NCI-H510A treated with DMSO at 0.1 percent for 48 hours (cell line): ENCODE data around the gene TRIOBP.

Experiments used
- DNase-seq: peaks from one replicate; lab custom pipeline; 2025; lab: John Stamatoyannopoulos, UW

Gene TRIOBP

DNA sequence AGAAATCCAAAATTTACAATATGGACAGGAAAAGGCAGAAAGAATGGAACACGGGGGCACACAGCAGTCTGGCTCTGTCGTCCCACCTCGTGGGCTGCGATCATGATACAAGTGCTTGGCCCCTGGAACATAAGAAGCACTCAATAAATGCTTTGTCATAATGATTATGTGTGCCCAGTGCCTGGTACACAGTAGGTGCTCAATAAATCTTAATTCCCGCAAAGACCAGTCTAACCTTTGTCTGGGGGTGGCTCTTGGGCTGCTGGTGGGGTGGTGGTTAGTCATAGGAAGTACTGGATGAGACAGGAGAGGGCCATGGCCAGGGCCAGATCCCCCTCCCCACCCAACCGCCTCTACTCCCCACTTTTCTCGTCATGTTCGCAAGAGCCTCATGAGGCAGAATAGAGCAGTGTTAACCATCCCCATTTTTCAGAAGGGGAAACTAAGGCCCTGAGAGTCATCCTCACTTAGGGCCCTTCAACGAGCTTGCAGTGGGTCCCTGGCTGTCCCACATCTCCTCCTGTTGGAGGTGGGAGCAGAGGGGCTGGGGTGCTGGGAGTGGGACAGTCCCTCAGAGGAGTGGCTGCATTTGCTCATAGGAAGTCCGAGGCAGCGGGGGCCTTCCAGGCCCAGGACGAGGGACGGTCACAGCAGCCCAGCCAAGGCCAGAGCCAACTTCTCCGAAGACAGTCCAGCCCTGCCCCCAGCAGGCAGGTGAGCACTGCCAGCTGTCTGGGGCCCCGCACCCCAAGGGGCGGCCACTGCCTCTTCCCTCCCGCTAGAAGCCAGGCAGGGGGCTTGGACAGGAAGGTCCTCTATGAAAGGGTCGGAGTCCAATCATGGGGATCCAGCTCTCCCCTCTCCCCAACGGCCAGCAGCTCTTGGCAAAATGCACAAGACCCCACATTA is 36.1 kb downstream of the TRIOBP start:
- DNase-seq, result no peak

DNA sequence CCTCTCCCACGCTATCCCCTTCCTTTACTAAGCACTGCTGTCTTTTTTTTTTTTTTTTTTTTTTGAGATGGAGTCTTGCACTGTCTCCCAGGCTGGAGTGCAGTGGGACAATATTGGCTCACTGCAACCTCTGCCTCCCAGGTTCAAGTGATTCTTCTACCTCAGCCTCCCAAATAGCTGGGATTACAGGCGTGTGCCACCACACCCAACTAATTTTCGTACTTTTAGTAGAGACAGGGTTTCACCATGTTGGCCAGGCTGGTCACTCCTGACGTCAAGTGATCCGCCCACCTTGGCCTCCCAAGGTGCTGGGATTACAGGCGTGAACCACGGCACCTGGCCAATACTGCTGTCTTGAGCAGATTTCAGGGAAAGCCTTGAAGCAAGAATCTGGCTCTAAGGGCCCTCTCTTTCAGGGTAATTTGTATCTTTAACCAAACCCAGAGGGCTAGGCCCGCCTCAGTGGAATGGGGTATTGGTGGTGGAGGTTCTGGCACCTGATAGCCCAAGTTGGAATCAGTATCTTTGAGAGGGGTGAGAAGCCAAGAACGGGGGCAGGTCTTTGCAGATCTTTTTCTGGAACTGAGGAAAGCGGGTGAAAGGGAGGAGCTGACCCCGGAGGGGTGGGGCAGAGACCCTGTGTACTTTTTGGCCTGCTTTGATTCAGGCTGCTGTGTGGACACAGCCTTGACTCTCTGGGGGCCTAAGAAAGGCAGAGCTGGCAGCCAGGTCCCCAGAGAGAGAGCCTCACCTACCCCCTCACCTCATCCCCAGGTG is 37.0 kb downstream of the TRIOBP start:
- DNase-seq, result no peak

DNA sequence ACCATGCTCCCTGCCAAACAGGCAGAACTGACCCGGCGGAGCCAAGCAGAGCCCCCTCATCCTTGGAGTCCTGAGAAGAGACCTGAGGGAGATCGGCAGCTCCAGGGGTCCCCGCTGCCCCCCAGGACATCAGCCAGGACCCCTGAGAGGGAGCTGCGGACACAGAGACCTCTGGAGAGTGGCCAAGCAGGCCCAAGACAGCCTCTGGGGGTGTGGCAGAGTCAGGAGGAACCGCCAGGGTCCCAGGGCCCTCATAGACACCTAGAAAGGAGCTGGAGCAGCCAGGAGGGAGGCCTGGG is 37.5 kb downstream of the TRIOBP start:
- no peak for DNase-seq

DNA sequence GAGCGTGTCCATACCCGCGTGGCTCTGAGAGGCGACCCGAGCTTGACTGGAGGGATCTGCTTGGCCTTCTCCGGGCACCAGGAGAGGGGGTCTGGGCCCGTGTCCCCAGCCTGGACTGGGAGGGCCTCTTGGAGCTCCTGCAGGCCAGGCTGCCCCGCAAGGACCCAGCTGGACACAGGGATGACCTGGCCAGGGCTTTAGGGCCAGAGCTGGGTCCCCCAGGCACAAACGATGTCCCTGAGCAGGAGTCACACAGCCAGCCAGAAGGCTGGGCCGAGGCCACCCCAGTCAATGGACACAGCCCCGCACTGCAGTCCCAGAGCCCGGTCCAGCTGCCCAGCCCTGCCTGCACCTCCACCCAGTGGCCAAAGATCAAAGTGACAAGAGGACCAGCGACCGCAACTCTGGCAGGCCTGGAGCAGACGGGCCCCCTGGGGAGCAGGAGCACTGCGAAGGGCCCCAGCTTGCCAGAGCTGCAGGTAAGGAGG is 38.2 kb downstream of the TRIOBP start:
- no peak for DNase-seq

DNA sequence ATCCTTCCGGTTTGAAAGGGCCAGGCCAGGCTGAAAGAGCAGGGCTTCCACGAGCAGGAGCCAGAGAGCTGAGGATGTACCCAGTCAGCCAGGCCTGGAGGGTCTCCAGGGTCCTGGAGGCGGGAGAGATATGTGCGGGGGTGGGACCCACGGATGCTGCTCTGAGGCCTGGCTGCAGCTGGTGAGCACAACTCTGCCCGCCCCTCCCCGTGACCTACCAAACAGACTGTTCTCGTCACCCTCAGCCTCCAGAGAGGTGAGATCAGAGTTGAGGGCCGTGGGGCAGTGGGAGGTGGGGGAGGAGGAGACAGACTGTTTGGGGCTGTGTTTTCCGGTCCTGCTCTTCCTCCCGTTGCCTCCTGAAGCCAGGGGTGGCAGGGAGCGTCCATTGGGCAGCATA is 42.2 kb downstream of the TRIOBP start:
- DNase-seq, result no peak

DNA sequence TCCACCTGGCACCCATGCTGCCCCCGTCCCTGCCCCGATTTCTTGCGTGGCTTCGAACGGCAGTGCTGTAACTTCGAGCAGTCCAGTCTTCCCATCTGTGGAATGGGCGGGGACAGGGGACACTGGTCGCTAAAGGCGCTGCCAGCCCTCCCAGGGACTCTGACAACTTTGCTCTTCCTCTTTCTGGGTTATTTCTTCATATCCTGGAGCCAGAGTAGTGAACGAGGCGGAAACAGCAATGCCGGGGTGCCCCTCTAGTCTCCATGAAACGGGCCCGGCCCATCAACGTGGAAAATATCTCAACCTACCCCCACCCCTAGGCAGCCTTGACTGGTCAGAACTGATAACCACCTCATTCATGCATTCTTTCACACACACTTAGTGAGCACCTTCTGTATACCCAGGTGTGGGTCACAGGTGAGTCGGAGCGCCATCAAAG is 42.8 kb downstream of the TRIOBP start:
- DNase-seq, result no peak

DNA sequence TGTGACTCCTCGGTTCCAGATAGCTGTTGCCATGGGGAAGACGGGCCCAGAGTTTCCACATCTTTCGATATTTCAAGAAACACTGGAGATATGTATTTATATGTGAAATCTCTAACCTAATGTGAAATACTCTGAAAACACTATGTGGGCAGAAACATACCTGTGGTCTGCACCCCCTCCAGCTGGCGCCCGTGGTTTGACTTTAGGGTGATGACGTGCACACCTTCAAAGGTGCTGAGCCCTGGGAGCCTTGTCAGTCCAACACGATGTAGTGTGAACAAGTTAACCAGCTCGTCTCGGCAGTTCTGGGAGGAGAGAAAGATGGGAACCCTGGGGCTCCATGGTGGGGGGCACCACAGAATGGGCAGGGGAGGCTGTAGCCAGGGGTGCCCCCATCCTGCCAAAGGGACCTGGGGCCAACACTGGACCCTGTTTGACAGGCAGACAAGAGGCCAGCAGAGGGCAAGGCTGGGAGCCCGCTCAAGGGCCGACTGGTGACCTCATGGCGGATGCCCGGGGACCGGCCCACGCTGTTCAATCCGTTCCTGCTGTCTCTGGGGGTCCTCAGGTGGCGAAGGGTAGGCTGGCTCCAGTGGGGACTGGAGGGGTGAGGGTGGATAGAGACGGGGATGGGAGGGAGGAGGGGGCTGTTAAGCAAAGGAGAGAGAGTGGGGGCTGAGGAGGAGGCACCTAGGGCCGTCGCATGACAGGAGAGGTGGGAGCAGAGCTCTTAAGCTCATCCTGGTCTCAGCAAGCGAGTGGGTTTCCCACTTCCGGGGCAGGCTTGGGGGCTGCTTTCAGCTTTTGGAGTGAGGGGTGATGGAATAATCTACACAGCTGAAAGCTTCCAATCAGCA is 43.8 kb downstream of the TRIOBP start:
- DNase-seq, result no peak

DNA sequence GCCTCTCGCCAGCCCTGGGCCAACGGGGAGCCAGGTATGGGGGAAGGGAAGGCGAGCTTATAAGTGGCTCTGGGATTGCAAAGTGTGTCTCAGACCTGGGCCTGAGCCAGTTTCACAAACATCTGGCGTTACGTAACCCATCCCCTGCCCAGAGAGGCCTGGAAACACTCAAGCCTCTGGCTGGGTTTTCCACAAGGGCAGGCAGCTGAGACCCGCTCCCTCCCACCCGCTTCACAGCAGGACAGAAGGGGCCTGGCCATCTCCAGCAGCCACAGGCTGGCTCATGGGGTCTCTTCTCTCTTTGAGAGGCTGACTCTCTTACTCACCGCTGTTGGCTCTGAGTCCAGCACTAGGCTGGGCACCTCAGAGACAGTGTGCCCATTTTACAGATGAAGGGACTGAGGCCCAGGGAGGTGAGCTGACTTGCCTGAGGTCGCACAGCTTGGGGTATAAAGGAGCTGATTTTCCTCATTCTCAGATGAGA is 44.5 kb downstream of the TRIOBP start:
- peak; percentile 65 for DNase-seq

DNA sequence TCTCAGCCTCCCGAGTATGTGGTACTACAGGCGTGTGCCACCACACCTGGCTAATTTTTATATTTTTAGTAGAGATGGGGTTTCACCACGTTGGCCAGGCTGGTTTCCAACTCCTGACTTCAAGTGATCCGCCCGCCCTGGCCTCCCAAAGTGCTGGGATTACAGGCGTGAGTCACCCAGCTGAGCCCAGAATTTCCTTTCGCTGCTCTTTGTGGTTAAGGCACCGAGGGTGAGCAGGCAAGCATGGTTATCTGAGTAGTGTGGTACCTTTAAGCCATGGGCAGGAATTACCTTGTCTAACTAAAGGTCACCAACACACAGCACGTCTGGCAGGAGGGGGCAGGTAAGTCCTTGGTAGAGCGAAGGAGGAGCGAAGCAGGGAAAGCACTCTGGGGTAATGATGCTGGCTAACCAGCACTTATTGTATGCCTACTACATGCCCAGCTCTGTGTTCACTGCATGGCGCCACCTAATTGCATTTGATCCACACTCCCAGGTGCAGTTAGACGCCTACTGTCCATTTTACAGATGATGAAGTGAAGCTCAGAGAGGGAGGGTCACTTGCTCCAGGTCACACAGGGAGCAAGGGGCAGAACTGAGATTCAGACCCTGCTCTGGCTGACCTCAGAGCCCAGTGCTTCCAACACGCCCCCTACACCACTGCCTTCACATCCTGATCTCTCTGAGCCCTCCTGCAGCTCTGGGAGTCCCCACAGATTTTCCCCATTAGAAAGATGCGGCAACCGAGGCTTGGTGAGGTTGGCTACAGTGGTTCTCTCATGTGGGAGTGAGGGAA is 45.7 kb downstream of the TRIOBP start:
- no peak for DNase-seq

DNA sequence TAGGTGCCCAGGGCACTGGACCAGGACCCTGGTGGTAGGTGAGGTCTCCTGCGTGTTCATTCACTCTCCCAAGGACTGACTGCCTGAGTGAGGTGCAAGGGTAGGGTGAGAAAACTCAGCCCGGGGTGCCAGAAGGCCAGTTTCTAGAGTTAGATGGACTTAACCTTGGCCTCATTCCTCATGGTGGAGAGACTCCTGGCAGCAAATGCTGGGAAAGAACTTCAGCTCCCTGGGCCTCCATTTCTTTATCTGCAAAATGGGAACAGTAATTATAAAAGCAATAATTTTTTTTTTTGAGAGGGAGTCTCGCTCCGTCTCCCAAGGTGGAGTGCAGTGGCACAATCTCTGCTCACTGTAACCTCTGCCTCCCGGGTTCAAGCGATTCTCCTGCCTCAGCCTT is 47.7 kb downstream of the TRIOBP start:
- no peak for DNase-seq

DNA sequence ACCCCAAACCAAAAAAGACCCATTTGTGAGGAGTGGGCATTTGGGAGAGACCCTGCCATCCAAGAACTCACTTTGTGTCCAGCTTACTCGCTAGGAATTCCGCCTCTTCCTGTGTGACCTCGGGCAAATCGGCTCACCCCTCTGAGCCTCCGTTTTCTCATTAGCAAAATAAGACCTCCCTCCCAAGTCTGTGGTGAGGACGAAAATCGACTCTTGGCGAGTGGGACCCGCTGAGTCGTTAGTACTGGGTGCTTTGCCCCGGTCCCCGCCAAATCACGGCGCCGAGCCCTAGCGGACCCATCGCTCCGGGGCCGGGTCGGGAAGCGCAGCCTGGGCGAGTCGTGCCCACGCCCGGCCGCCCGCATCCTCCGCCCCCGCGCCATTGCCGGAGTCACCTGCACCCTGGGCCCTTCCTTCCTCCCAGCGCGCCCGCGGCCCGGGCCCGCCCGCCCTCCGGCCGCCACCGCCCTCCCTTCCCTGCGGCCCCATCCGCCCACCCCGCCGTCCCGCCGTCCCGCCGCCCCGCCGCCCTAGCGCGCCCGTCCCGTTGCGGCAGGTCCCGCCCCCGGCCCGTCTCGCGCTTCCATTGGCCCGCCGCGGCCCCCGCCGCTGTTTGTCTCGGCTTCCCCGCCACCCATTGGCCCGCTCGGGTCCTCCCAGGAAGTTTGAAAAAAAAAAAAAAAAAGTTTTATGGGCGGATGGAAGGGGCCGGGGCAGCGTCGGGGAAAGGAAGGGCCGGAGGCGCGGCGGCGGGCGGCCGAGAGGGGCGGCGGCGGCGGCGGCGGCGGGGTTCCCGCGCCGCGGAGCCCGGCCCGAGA is 48.9 kb downstream of the TRIOBP start:
- peak; percentile 28 for DNase-seq

DNA sequence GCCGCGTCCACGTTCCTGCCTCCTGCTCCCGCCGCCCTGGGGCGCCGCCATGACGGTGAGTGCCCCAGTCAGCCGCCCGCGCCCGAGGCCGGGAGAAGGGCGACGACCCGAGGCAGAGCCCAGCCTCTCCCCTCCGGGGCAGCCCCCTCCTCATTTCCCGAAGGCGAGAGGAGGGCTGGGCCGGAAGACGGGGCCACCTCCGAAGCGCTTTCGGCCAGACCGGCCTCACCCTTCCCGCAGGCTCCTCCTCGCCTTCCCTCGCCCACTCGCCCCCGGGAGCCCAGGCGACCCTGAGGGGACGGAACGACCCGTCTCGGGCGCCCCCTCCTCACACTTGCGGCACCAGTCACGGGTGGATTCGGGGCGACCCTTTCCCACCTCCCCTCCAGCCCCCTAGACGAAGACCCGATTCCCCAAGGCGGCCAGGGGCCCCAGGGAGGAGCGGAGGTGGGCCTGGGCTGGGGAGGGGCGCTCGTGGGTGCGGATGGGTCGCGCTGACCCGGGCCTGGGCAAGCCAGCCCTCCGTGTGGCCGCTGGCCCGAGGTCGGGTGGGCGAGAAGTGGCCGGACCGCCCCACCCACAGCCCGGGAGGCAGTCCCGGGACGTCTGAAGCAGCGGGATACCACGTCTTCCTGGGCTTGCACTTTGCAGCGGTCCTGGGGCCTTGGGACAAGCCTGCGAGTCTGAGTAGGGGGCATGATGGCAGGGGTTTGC is 49.7 kb downstream of the TRIOBP start:
- DNase-seq, result no peak

DNA sequence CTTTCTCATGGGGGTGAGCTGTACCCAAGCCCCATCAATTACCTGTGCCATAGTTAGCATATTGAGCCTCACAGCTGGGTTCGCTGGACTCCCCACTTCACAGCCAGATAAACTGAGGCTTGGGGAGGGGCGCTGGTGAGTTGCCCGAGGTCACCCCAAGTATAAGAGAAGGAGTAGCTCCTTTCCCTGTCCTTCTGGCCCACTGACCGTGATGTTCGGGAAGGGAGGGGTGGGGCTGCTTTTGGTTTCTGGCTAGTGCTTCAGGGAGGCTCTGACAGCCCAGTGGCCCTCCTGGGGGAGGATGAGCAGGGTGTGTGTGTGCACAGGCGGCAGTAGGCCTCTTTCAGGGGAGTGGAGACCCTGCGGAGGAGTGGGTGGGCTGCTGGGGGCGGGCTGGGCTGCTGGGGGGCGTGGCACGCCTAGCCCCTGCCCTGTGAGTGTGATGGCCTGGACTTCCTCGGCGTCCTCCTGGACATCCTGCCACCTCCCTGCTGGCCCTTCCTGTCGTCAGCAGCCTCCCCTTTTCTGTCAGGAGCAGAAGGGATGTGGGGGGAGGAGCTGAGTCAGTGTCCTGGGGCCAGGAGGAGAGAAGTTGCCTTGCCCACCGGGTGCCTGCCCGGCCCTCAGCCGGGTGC is 50.3 kb downstream of the TRIOBP start:
- DNase-seq, result no peak

DNA sequence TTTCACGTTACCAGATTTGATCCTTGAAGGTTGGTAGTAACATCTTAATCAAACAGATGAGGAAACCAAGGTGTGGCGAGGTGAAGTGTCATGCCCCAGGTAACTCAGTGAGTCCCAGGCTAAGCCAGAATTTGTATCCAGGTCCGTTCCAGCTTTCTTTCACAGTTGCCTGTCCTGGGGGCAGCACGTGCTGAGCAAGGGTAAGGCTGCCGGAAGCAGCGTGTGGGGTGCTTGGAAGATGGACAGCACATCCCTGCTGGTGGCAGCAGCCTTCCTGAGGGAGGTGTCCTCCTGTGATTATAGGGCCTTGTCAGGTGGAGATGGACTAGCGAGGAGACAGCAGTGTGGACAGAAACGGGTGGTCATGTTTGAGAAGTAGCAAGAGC is 50.9 kb downstream of the TRIOBP start:
- DNase-seq, result no peak

DNA sequence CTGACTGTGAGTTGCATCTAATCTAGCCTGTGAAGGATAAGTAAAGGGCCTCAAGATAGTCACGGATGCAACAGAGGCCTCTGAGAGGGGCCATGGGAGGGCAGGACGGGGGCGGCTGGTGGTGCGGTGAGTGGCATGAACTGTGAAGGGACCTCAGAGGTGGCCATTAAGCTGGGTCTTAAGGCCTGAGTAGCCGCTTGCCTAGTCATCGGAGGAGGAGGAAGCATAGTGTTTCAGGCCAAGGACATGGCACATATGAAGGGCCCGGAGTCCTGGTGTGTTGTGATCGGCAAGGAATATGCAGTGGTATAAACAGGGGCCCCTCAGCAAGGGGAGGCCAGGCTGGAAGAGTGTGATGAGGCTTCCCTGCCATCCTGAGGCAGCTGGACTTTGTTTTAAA is 51.8 kb downstream of the TRIOBP start:
- no peak for DNase-seq

DNA sequence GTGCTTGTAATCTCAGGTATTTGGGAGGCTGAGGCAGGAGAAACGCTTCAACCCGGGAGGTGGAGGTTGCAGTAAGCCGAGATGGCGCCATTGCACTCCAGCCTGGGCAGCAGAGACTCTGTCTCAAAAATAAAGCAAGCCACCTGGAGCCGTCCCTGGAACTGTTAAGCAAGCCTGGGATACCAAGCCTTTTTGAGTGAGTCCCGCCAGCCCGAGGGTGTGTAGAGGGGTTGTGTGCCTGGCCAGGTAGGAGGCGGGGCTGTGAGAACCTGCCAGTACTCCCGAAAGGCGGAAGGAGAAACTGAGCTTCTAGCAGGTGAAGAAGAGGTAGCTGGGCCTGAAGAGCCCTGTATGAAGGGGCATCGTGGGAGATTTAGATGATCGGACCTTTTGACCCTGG is 52.4 kb downstream of the TRIOBP start:
- no peak for DNase-seq

DNA sequence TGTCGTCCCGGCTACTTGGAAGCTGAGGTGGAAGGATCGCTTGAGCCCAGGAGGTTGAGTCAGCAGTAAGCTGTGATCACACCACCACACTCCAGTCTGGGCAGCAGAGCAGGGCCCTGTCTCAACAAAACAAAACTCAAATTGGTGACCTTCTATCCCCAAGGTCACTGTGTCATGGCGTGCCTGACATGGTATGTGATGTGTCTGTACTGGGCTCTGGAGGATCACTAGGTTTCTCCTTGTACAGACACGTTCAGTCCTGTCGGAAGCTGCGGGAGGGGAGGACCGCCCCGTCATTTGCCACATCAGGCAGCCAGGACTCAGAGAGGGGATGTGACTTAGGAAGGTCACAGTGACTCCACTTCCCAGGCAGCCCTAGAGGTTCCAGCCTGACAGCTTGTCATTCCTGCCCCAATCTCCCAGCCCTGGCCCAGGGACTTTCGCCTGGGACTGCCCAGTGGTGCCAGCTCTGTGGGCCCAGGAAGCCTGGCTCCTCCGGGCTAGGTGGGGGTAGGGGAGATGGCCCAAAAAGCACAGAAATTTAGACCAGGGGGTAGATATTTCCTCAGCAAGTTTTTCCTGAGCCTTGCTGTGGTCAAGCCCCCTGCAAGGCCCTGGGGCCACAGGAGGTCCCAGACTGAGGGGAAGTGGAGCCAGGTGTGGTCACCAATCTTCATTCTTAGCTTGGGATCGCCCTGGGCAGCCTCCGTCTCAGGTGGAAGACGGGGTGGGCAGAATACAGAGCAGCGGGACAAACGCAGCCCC is 53.2 kb downstream of the TRIOBP start:
- DNase-seq, result no peak

DNA sequence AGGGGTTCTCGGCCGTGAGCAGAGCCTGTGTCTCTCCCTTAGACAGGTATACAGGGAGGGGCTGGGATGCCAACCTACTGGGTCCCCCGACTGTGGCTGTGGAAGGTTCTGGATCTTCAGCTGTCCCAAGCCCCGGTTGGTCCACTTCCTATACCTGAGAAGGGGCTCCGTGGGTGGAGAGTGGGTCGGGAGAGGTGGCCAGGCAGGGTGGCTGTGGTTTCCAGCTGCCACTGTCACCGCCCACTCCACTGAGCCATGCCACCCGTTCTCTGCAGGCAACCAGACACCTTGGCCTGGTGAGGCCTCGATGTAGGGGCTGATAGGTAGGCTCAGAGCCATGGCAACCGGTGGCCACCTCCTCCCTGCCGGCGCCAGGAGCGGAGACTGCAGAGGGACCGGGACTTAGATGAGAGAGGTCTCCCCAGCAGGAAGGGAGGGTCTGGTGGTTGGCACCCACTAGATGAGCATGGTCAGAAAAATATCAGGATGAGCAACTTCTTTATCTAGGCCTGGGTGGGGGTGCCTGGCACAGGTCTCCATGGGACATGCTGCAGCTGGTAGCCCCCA is 53.8 kb downstream of the TRIOBP start:
- no peak for DNase-seq
